ENCODE data around the gene CAP2.

DNA sequence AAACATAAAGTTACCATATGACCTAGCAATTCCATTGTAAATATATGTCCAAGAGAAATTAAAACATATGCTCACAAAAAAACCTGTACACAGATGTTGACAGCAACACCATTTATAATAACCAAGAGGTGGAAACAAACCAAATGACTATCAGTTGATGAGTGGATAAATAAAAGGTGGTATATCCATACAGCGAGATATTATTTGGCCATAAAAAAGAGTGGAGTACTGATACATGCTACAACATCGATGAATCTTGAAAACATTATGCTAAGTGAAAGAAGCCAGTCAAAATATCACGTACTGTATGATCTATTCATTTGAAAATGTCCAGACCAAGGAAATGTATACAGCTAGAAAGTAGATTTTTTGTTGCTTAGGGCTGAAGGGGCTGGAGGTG, 2.9 kb downstream of the CAP2 start:
- no peak for TF ChIP-seq POLR2AphosphoS5 (IDR thresholded peaks at IDR 0.05; ENCODE audit: borderline replicate concordance, low read depth, low read length)
- TF ChIP-seq EZH2 (IDR thresholded peaks at IDR 0.05): no peak
- TF ChIP-seq FOXP2 (optimal IDR thresholded peaks at IDR 0.05; ENCODE audit: control extremely low read depth, extremely low read length, insufficient read depth): no peak

All from SK-N-MC (cell line).